ENCODE data around the gene PFN3. TPM values are rescaled to one million over a fixed set of nuclear protein-coding genes. Genes with fewer than 3 reads are reported as not detected.

The PFN3 gene
- total RNA-seq, 2 experiments from 2014 or later = not detected

DNA sequence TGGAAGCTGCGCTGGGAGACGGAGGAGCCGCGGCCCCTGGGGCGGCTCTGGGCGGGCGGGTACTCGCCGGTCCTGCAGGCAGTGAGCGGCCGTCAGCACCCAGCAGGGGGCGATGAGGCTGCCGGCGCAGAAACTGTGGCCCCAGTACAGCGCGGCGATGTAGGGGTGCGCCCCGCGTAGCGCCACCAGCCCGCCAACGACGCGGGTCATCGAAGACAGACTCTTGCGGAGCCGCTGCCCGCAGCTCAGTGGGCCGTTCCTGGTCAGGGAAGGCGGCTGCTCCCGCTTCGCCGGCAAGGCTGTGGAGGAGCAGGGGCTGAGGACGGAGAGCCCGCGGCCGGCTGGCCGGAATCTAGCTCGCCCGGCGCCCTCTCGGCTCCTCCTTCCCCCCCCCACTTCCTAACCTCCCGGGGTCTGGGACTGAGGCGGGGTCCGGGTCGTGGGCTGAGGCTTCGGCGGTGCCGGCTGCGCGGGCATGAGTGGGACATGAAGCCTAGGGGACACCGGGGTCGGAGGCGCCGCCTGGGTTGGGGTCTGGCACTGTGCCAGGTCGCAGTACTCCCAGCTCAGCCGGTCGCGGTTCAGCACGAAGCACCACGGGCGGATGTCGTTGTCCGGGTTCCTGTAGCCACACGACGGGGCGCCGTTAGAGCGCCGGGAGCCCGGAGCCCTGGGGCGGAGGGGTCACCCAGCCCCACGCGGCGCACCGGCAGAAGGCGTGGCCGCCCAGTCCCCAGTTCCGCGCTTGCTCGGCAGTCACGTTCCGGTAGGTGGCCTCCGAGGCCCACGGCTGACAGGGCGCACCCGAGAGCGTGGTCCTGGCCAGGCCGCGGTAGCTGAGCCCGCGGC is 3.6 kb upstream of the PFN3 start:
- H3K9me3 ChIP-seq (ENCODE audit: control insufficient read depth in 1 of 2, insufficient read depth in 1 of 2, low read length in 2 of 2) = no peaks in the 10 kb centered on the region
- TF ChIP-seq, protein P1, sequence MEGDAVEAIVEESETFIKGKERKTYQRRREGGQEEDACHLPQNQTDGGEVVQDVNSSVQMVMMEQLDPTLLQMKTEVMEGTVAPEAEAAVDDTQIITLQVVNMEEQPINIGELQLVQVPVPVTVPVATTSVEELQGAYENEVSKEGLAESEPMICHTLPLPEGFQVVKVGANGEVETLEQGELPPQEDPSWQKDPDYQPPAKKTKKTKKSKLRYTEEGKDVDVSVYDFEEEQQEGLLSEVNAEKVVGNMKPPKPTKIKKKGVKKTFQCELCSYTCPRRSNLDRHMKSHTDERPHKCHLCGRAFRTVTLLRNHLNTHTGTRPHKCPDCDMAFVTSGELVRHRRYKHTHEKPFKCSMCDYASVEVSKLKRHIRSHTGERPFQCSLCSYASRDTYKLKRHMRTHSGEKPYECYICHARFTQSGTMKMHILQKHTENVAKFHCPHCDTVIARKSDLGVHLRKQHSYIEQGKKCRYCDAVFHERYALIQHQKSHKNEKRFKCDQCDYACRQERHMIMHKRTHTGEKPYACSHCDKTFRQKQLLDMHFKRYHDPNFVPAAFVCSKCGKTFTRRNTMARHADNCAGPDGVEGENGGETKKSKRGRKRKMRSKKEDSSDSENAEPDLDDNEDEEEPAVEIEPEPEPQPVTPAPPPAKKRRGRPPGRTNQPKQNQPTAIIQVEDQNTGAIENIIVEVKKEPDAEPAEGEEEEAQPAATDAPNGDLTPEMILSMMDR (IDR thresholded peaks at IDR 0.05) = peak; percentile 74
- intact Hi-C loops (cut with DNase I, micrococcal nuclease) = loop anchor here (1.0 to 2.0 kb wide), 7 partner anchors 14 to 52 kb away; partner anchors contain the start of gene GRK6 (in 1 of the 2)
- CTCF ChIA-PET = interaction anchor here (0.7 to 9.7 kb wide), 31 partner anchors 9 to 290 kb away, joined by 3 to 352 read pairs (median 8); partner anchors contain the start of genes GRK6, LMAN2, PDLIM7 and PRELID1
- H3K4me3 Mint-ChIP-seq = peak overlapping the region; percentile 87
- DNase-seq (peak; percentile 76 to 95 (median 84)), ATAC-seq (ENCODE audit: poor library complexity) (peak; percentile 73)
- no peak overlapping the region for H3K27ac ChIP-seq (ENCODE audit: low read depth in 1 of 2, low read length in 2 of 2)
- H3K36me3 ChIP-seq (ENCODE audit: insufficient read depth, low read length) = no peaks in the 10 kb centered on the region
- POLR2A ChIA-PET = interaction anchor here (0.6 to 11.0 kb wide), 23 partner anchors 11 to 218 kb away, joined by 3 to 435 read pairs (median 4); partner anchors contain the start of genes GRK6, LMAN2, PDLIM7 and PRR7
- peak overlapping the region; percentile 59 for H3K4me3 ChIP-seq (ENCODE audit: low read length)
- no peak overlapping the region for H3K27ac Mint-ChIP-seq
- H3K27me3 ChIP-seq (ENCODE audit: control insufficient read depth in 1 of 2, insufficient read depth in 2 of 2, low read length in 2 of 2) = peaks cover 0 to 2% of the 10 kb centered on the region in 2 experiments
- H3K4me1 ChIP-seq (ENCODE audit: insufficient read depth, low read length) = peaks cover 41% of the 10 kb centered on the region
- H3K9me3 Mint-ChIP-seq = no peaks in the 10 kb centered on the region
- H3K27me3 Mint-ChIP-seq = no peaks in the 10 kb centered on the region
- no peaks in the 10 kb centered on the region for H3K36me3 Mint-ChIP-seq (ENCODE audit: low read depth)
- H3K4me1 Mint-ChIP-seq (ENCODE audit: low read depth) = peaks cover 26% of the 10 kb centered on the region

DNA sequence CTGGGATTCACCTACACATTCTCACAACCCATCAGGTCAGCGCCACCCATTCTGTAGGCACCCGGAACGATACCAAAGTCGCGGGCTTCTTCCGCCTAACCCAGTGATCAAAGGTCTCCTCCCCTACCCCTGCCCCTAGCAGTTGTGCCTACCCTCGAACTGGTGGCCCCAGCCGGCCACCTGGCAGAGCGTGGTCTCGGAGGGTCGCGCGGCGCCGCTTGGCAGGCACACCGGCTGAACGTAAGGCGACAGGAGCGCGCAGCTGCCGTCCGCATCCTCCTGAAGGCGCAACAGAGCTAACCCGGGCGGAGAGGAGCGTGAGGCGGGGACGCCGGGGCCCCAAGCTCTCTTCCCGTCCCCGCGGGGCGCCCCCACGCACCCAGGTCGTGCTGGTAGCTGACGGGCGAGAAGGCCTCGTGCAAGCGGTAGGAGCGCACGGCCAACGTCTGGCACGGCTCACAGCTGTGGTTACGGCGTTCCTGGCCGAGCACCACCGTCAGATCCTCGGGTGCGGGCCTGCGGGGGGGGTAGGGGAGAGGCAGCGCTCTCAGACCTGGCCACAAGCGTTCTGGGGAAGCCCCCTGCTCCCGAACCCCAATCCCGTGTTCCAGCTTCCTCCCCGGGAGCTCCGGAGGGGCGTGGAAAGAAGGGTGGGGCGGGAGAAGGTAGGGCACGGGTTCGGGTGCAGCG is 2.8 kb upstream of the PFN3 start:
- intact Hi-C loops (cut with DNase I, micrococcal nuclease) = loop anchor here (1.0 to 2.0 kb wide), 3 partner anchors 13 to 53 kb away; no protein-coding TSS in a partner anchor
- Histone ChIP-seq H3K27me3 (ENCODE audit: control insufficient read depth in 1 of 2, insufficient read depth in 2 of 2, low read length in 2 of 2) (peaks cover 0 to 2% of the 10 kb centered on the region in 2 experiments), H3K27ac (ENCODE audit: low read depth in 1 of 2, low read length in 2 of 2) (no peak overlapping the region), H3K36me3 (ENCODE audit: insufficient read depth, low read length) (no peaks in the 10 kb centered on the region), H3K4me1 (ENCODE audit: insufficient read depth, low read length) (peaks cover 41% of the 10 kb centered on the region), H3K4me3 (ENCODE audit: low read length) (peak overlapping the region; percentile 59), H3K9me3 (ENCODE audit: control insufficient read depth in 1 of 2, insufficient read depth in 1 of 2, low read length in 2 of 2) (no peaks in the 10 kb centered on the region)
- Mint-ChIP-seq H3K27ac (peak overlapping the region; percentile 72), H3K27me3 (no peaks in the 10 kb centered on the region), H3K4me3 (peak overlapping the region; percentile 87), H3K9me3 (no peaks in the 10 kb centered on the region), H3K4me1 (ENCODE audit: low read depth) (peaks cover 23% of the 10 kb centered on the region), H3K36me3 (ENCODE audit: low read depth) (no peaks in the 10 kb centered on the region)
- ATAC-seq (ENCODE audit: poor library complexity) (peak; percentile 50), DNase-seq (peak in 13 of 14 experiments; percentile 29 to 89 (median 55))
- CTCF ChIA-PET = interaction anchor here (0.6 to 9.7 kb wide), 25 partner anchors 9 to 729 kb away, joined by 3 to 352 read pairs (median 9); partner anchors contain the start of genes GRK6, LMAN2, PRELID1 and PRR7
- POLR2A ChIA-PET = interaction anchor here (0.6 to 11.0 kb wide), 22 partner anchors 11 to 95 kb away, joined by 3 to 435 read pairs (median 6); partner anchors contain the start of genes GRK6, LMAN2, PDLIM7 and PRR7
- TF ChIP-seq, protein P1 (IDR thresholded peaks at IDR 0.05) = no peak

All from CD4-positive, alpha-beta T cell (primary cell).